Dedifferentiated amniotic fluid mesenchymal stem cell (primary cell): ENCODE results near the gene IL22.

Source experiments
- DNase-seq: peaks from one replicate; pipeline ENCODE4 v3.0.0-alpha.2; 2016; ENCODE audit errors: extremely low spot score

Gene IL22

GRCh38 chr12:68253504-68253903, at the start of gene IL22:
TSS of gene IL22 (minus strand) at chr12:68253604. CDS start at chr12:68253448, 156 bp downstream.
- no peak for DNase-seq

- DNase-seq: no peak
These were observed 44.5 kb upstream of the IL22 start for GRCh38 chr12:68297929-68298328.

GRCh38 chr12:68294251-68294650, 40.8 kb upstream of the IL22 start:
- DNase-seq: no peak

- no peak for DNase-seq
These were observed 39.9 kb upstream of the IL22 start for GRCh38 chr12:68293347-68293746.

GRCh38 chr12:68292151-68292943, 38.9 kb upstream of the IL22 start:
- no peak for DNase-seq

- DNase-seq: no peak
These were observed 38.1 kb upstream of the IL22 start for GRCh38 chr12:68291396-68292036.

- no peak for DNase-seq
These were observed 36.7 kb upstream of the IL22 start for GRCh38 chr12:68290126-68290525.

- DNase-seq: no peak
These were observed 33.7 kb upstream of the IL22 start for GRCh38 chr12:68287106-68287505.

- DNase-seq: no peak
These were observed 33.0 kb upstream of the IL22 start for GRCh38 chr12:68286396-68286795.

- DNase-seq: no peak
These were observed 32.1 kb upstream of the IL22 start for GRCh38 chr12:68285541-68285940.

- no peak for DNase-seq
These were observed 28.1 kb upstream of the IL22 start for GRCh38 chr12:68281322-68282077.

GRCh38 chr12:68280240-68280639, 26.8 kb upstream of the IL22 start:
- DNase-seq: no peak

GRCh38 chr12:68279227-68280054, 26.0 kb upstream of the IL22 start:
- DNase-seq: no peak

- no peak for DNase-seq
These were observed 23.1 kb upstream of the IL22 start for GRCh38 chr12:68276402-68276930.

- no peak for DNase-seq
These were observed 19.3 kb upstream of the IL22 start for GRCh38 chr12:68272732-68273131.

GRCh38 chr12:68271346-68271745, 17.9 kb upstream of the IL22 start:
- DNase-seq: no peak

GRCh38 chr12:68270358-68270757, 17.0 kb upstream of the IL22 start:
- no peak for DNase-seq

- no peak for DNase-seq
These were observed 16.4 kb upstream of the IL22 start for GRCh38 chr12:68269779-68270178.

- DNase-seq: no peak
These were observed 15.6 kb upstream of the IL22 start for GRCh38 chr12:68268967-68269366.

GRCh38 chr12:68267892-68268396, 14.5 kb upstream of the IL22 start:
- peak; percentile 91 for DNase-seq

GRCh38 chr12:68264857-68265256, 11.5 kb upstream of the IL22 start:
- peak; percentile 63 for DNase-seq
